DMS53 treated with DMSO at 0.1 percent for 48 hours (cell line): Measurements from ENCODE around the gene ARHGEF18.
"Not testable (repeated sequence)": the region's sequence is repeated elsewhere in the genome, so short reads cannot be mapped to it uniquely, and the experiment has no call there.

Source experiments
- DNase-seq: peaks from one replicate; lab custom pipeline; 2025; ENCODE audit not compliant: unreplicated experiment; lab: John Stamatoyannopoulos, UW

Gene ARHGEF18

GRCh38 chr19:7346997-7347396 lies 1.7 kb upstream of the ARHGEF18 start:
- not testable (repeated sequence) for DNase-seq

- DNase-seq = no peak
Observed at GRCh38 chr19:7349231-7349591, 474 bp downstream of the ARHGEF18 start.

- DNase-seq = no peak
Observed at GRCh38 chr19:7349961-7350711, 1.4 kb downstream of the ARHGEF18 start.

- no peak for DNase-seq
Observed at GRCh38 chr19:7351861-7352260, 3.1 kb downstream of the ARHGEF18 start.

DNA sequence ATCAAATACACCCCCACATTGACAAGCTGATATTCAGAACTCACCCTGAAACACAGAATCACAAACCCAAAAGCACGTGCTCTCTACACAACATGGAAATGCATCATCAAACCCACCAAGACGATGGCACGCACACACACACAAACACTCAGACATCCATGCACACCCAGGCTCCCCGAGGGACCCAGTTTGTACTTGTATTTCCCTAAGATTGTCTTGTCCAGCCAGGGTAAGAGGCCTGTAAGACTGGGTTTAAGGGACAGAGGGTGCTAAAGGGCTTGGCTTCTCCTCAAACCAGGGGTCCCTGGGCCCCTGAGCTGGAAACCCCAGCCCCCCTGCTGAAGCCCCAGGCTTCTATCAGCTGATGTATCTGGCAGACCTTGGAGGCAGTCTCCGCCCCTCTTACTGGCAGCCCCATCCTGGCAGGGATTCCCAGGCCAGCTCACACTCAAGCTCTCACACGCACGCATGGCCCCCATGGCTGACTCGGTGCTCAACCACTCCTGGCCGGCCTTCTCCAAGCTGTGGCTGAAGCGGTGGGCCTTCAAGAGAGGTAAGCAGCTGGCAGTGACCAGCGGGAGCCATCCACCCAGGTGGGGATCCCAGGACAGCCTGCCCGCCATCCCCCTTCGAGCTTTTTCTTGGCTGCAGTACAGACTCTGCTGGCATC lies 6.5 kb downstream of the ARHGEF18 start:
- no peak for DNase-seq

DNA sequence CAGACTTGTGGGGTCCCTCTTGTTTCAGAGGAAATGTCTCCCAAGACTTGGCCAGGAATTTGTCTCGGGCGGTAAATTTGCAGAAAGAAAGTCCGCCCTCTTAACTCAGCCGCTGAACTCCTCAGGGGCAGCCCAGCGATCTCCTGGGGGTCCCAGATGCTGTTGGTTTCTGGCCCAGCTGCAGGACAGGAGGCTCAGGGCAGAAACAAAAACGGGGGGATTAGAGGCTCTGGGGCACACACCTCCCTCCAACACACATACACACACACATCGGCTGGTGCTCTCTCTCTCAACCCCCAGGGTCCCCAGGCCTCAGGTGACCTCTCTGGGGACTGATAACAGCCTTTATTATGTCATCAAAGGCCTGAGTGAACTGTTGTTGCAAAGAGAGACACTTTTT lies 7.1 kb downstream of the ARHGEF18 start:
- no peak for DNase-seq

- no peak for DNase-seq
Observed at GRCh38 chr19:7356899-7357627, 8.3 kb downstream of the ARHGEF18 start.

DNA sequence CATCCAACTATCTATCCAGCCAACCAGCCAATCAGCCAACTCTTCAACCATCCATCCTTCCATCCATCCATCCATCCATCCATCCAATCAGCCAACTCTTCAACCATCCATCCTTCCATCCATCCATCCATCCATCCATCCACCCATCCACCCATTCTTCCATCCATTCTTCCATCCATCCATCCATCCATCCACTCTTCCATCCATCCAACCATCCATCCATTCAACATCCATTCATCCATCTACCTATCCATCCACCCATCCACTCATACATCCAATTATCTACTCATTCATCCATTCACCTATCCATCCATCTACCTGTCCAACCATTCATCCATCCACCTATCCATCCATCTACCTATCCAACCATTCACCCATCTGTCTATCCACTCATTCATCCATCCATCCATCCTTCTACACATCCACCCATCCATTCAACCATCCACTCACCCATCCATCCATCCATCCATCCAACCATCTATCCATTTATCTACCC lies 9.4 kb downstream of the ARHGEF18 start:
- DNase-seq = no peak

GRCh38 chr19:7360393-7360984 lies 11.8 kb downstream of the ARHGEF18 start:
- DNase-seq = no peak

DNA sequence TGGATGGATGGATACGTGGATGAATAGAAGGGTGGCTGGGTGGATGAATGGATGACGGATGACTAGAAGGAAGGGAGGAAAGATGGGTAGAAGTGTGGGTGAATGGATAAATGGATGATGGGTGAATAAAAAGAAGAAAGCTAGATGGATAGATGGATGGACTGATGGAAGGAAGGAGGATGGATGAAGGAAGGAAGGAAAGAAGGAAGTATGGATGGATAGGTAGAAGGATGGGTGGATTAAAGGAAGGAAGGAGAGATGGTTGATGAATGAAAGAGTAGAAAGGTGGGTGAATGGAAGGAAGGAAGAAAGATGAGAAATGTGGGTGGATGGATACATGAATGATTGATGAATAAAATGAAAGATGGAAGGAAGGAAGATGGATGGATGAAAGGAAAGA lies 14.5 kb downstream of the ARHGEF18 start:
- no peak for DNase-seq

- DNase-seq = no peak
Observed at GRCh38 chr19:7366701-7367420, 18.1 kb downstream of the ARHGEF18 start.

- no peak for DNase-seq
Observed at GRCh38 chr19:7368456-7368855, 19.7 kb downstream of the ARHGEF18 start.

DNA sequence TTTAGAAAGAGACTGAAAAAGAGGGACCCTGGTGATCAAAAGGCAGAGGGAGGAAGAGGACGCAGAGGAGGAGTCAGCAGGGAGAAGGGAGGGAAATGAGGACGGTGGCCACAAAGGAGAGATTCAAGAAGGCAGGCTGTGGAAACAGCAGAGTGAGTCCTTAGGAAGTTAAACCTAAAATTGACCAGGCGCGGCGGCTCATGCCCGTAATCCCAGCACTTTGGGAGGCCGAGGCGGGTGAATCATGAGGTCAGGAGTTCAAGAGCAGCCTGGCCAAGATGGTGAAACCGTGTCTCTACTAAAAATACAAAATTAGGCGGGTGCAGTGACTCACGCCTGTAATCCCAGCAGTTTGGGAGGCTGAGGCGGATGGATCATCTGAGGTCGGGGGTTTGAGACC lies 20.1 kb downstream of the ARHGEF18 start:
- DNase-seq = not testable (repeated sequence)

GRCh38 chr19:7370546-7370945 lies 21.8 kb downstream of the ARHGEF18 start:
- no peak for DNase-seq

DNA sequence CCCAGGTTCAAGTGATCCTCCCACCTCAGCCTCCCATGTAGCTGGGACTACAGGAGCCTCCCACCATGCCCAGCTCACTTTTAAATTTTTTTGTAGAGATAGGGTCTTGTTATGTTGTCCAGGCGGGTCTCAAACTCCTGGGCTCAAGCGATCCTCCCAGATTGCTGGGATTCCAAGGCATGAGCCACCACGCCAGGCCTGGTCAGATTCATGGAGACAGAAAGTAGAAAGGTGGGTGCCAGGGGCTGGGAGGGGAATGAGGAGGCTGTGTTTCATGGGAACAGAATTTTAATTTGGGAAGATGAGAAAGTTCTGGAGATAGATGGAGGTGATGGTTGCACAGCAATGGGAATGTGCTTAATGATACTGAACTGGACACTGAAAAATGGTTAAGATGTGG lies 22.3 kb downstream of the ARHGEF18 start:
- no peak for DNase-seq

- no peak for DNase-seq
Observed at GRCh38 chr19:7372810-7373209, 24.1 kb downstream of the ARHGEF18 start.

- DNase-seq = no peak
Observed at GRCh38 chr19:7373862-7374261, 25.1 kb downstream of the ARHGEF18 start.

DNA sequence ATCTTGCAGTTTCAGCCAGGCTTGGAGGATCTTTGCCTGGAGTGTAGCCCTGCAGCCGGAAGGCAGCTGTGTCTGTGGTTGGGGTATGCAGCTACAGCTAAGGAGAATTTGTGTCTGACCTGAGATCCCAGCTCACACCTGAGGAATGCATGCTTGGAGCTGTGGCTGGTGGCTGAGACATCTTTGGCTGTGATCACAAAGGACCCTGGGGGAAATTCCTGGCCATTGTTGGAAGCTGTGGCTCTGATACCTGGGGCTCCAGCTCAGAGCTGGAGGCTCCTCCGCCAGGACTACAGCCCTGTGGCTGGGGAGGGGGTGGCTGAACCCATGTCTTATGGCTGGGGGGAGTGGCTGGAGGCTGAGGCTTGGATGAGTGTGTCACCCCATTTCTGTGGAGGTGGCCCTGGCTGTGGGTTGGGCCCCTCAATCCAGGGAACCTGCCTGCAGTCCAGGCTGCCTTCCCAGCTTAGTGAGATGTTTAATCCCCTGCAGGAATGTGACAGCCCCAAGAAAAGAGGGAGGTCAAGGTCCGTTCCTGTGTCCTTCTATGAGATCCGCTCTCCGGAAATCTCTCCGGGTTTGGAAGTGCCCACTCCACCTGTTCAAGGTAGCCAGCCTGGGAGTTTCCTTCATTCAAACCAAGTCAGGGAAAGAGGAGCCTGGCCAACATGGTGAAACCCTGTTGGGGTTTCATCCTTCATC lies 27.6 kb downstream of the ARHGEF18 start:
- no peak for DNase-seq

DNA sequence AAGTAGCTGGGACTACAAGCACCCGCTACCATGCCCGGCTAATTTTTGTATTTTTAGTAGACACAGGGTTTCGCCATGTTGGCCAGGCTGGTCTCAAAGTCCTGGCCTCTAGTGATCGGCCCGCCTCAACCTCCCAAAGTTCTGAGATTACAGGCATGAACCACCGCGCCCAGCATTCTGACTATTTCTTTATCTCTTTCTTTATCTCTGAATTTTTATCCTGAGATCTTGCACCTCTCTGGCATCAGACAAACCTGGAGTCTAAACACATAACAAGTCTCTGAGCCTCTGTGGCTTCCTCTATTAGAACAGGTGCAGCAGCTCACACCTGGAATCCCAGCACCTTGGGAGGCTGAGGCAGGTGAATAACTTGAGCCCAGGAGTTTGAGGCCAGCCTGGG lies 28.5 kb downstream of the ARHGEF18 start:
- no peak for DNase-seq

- no peak for DNase-seq
Observed at GRCh38 chr19:7381073-7381390, 32.3 kb downstream of the ARHGEF18 start.
